GM19372 (cell line): ENCODE measurements around the gene DLGAP1.
"Not testable (repeated sequence)": the region's sequence is repeated elsewhere in the genome, so short reads cannot be mapped to it uniquely, and the experiment has no call there.

Source experiments
- ATAC-seq: cut with Tn5 transposase; IDR thresholded peaks from one replicate; pipeline ENCODE4 v1.9.1; 2021; ENCODE audit warnings: mild to moderate bottlenecking, low read depth, moderate library complexity; ENCODE audit not compliant: unreplicated experiment

The DLGAP1 gene

GRCh38 chr18:3584266-3584861 is 870.7 kb downstream of the DLGAP1 start:
- ATAC-seq: no peak

DNA sequence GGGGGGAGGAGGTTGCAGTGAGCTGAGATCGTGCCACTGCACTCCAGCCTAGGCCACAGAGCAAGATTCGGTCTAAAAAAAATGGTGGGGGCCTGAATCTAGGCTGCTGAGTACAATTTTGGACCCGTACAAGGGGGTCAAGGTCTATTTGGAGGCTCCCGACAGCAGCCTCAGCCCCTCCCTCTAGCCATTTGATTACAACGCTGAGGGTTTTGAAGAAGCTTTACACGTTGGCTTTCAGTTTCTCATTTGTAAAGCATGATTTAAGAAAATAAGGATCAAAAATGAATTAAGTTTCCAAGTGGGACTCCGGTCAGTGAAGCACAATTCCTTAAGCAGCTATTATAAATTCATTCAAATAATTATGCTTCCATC is 871.2 kb downstream of the DLGAP1 start:
- ATAC-seq: no peak

- not testable (repeated sequence) for ATAC-seq
Observed at GRCh38 chr18:3583106-3583872, 871.8 kb downstream of the DLGAP1 start.

- no peak for ATAC-seq
Observed at GRCh38 chr18:3581890-3582289, 873.2 kb downstream of the DLGAP1 start.

GRCh38 chr18:3580523-3581025 is 874.5 kb downstream of the DLGAP1 start:
- ATAC-seq: not testable (repeated sequence)

DNA sequence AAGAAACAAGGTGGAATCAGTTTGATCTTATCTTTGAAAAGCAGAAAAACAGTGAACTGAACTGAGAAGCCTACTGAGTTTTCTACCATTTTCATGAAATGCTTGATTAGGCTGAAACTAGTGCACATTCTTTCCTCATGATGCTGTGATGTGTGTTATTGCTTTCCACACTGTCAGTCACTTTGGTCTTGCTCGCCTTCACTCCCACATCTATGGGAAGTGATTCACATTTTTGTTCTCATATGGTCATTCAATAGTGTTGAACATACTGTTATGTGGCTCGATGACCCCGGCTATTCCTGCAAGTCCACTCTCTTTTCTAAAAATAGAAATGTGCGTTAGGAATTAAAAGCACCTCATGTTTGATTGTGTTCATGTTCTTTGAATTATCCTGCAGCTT is 875.4 kb downstream of the DLGAP1 start:
- ATAC-seq: no peak

GRCh38 chr18:3578621-3579020 is 876.5 kb downstream of the DLGAP1 start:
- no peak for ATAC-seq

DNA sequence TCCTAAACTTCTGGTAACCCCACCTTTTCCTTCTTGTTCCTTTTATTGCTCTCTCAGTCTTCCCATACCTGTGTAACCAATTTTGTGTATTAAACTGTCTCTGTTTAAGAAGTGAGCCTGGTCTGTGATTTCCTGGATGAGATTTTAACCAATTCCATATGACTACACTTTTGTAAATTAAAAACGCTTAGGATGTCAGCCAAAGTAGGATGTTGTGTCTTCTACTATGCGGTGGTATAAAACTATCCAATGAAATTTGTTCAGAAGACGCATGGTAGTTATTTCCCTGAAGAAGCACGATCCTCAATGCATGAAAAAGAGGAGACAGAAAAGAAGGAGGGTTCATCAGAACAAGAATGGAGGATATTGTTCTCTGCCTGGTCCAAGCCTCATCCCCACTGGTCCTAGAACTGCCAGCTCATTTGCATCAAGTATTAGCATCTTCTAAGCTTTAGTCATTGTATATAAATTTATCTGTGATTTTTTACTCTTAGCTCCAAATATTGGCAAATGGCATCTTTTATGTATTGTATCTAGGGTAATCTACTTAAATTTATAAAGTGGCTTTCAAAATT is 877.7 kb downstream of the DLGAP1 start:
- no peak for ATAC-seq

DNA sequence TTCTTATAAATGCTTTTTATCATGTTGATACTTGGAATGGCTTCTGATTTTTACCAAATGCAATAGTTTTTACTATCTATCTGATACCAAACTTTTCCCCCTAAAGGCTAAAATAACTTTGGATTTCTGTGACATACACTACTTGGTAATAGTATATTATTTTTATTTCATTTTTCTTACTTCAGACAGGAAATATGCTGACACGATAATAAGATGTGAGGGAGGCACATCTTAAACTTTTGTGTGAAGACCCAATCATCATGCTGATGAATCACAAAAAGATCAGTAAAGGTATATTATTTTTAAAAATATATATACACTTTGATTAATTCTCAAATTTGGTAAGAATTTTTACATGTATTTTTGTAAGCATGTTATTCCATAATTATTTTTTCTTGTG is 882.3 kb downstream of the DLGAP1 start:
- ATAC-seq: no peak

DNA sequence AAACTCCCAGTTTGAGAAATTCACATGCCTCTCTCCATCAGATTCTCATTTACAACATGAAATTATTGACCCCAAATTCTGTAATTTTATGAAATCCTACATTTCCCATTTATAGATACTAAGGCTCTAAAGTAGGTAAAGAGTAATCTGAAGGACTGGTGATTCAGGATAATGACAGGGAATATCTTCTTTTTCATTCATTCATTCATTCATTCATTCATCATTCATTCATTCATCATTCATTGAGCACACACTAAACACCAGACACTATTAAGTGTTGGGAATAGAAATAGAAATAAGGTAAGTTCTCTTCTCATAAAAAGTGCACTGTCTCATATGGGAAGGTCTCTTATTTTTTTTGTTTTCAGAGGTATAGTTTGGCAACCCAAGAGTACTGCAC is 888.3 kb downstream of the DLGAP1 start:
- ATAC-seq: no peak

DNA sequence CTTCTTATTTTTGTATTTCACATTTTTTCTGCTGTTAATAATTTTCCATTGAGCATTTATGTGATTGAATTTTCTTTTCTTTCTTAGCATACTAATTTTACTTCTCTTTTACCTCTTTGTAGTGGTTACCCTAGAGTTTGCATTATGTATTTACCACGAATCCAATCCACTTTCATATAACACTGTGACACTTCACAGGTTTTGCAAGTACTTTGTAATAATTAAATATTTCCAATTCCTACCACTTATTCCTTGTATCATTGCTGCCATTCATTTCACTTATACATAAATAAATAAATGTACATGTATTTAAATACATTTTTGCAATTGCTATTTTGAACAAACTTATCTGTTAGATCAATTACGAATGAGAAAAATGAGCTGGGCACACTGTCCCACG is 894.4 kb downstream of the DLGAP1 start:
- ATAC-seq: no peak

DNA sequence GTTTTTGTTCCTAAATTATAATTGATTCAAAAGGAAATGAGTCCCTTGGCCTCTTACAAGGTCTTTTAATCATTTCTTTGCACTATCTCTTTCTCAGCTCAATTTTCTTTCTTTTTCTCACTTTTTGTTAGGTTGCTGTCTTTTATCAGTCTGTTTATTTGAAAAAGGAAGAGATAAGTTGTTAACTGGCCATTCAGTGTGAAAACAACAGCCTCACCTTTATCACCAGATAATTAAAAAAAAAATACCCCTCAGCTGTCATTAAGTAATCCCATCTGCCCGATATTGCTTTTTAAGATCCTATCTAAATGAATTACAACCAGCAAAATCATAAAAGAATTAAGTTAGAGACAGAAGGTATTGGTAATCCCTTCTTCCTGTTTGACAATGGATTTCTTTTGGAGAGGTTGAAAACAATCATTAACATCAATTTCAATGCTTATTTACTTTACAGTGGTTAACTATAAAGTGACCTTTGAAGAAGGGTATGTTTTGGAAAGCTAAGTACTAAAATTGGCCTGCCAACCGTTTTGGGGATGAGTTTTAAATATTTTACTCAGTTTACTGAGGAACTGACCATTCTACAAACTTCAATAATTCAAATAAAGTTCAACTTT is 900.2 kb downstream of the DLGAP1 start:
- ATAC-seq: no peak

GRCh38 chr18:3554091-3554601 is 901.0 kb downstream of the DLGAP1 start:
- ATAC-seq: no peak

GRCh38 chr18:3552305-3552704 is 902.8 kb downstream of the DLGAP1 start:
- no peak for ATAC-seq

GRCh38 chr18:3547891-3548615 is 907.1 kb downstream of the DLGAP1 start:
- no peak for ATAC-seq

- no peak for ATAC-seq
Observed at GRCh38 chr18:3546106-3546505, 909.0 kb downstream of the DLGAP1 start.

GRCh38 chr18:3544537-3544936 is 910.6 kb downstream of the DLGAP1 start:
- no peak for ATAC-seq

- ATAC-seq: peak; percentile 68
Observed at GRCh38 chr18:3541549-3542386, 913.3 kb downstream of the DLGAP1 start.

- ATAC-seq: no peak
Observed at GRCh38 chr18:3540805-3541548, 914.1 kb downstream of the DLGAP1 start.
